AG04450 (cell line): ENCODE data around the gene ZNF532. TPM values are rescaled to one million over a fixed set of nuclear protein-coding genes. Genes with fewer than 3 reads are reported as not detected.
"Not testable (repeated sequence)": the region's sequence is repeated elsewhere in the genome, so short reads cannot be mapped to it uniquely, and the experiment has no call there.

Experiments used
- CTCF ChIA-PET: fragments of 300-600, 350-600 bp; formaldehyde crosslinking; extraction: SDS; loops from one replicate; lab custom pipeline; 2022; ENCODE audit warnings: antibody characterized with exemption, inconsistent platforms; lab: Charles Lee
- POLR2A ChIA-PET: fragments of 350-600 bp; formaldehyde crosslinking; extraction: SDS; loops from one replicate; lab custom pipeline; 2021; ENCODE audit warnings: antibody characterized with exemption, inconsistent platforms; lab: Yijun Ruan, JAX
- DNase-seq: peaks from one replicate; pipeline ENCODE4 v3.0.0-alpha.2; 2011; ENCODE audit warnings: low read depth, low spot score
- H3K27ac ChIP-seq: one replicate; pipeline ENCODE4 v1.5.1; 2012; ENCODE audit warnings: low read depth, low read length, control low read depth
- H3K27me3 ChIP-seq: one replicate; pipeline ENCODE4 v1.6.0; 2012; ENCODE audit warnings: low read length; ENCODE audit not compliant: control insufficient read depth, insufficient read depth
- H3K4me3 ChIP-seq: 2 replicates; pipeline ENCODE4 v1.5.1; 2011; ENCODE audit warnings: mild to moderate bottlenecking, low read depth, low read length, control low read depth
- H3K9me3 ChIP-seq: 2 replicates; pipeline ENCODE4 v1.5.1; 2012; ENCODE audit warnings: low read length; ENCODE audit not compliant: control insufficient read depth, insufficient read depth
- polyA plus RNA-seq: library from polyadenylated mRNA; depleted of rRNA; stranded (reverse); fragments of >200 nt; gene quantifications from 2 replicates; pipeline ENCODE4 v1.2.3, GENCODE V29; 2011
- TF ChIP-seq, protein P1 (sequence below): IDR thresholded peaks from 2 replicates; pipeline ENCODE4 v1.5.1; 2011; ENCODE audit warnings: low read depth, low read length, control low read depth, inconsistent platforms

ZNF532 gene
- polyA plus RNA-seq, 1 experiment, result 69.7 TPM

DNA sequence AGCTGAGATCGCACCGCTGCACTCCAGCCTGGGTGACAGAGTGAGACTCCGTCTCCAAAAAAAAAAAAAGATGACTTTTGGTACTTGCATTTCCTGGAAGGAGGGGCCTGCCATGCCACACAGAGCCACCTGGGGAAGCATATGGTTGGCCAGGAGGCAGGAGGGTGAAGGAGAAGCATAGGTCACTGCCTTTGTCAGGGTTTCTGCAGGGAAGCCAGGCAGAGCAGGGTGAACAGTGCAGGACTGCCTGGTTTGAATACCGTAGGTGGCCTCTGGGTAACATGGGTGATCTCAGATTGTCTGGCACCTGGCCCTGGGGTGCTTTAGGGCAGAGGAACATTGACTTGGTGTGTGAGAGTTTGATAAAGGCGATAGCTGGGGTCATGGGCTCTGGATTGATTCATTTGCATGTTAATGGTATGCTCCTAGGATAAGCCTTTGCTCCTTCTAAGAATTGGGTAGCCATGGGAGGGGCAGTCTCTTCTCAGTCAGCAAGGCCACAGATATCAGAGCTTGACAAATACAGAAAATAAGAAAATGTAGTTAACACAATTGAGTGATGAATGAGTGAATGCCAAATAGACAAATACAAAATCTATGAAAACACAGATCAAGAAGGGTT is 151.0 kb downstream of the ZNF532 start:
- H3K27ac ChIP-seq, result no peak overlapping the region
- CTCF ChIA-PET, result interaction anchor here (0.7 kb wide), 1 partner anchor 133 kb away, joined by 3 read pairs; no protein-coding TSS in a partner anchor
- peaks cover 3% of the 10 kb centered on the region; the same call in 1 of the 2 replicates for H3K9me3 ChIP-seq
- no peak for DNase-seq
- POLR2A ChIA-PET, result no interaction called here
- TF ChIP-seq, protein P1, sequence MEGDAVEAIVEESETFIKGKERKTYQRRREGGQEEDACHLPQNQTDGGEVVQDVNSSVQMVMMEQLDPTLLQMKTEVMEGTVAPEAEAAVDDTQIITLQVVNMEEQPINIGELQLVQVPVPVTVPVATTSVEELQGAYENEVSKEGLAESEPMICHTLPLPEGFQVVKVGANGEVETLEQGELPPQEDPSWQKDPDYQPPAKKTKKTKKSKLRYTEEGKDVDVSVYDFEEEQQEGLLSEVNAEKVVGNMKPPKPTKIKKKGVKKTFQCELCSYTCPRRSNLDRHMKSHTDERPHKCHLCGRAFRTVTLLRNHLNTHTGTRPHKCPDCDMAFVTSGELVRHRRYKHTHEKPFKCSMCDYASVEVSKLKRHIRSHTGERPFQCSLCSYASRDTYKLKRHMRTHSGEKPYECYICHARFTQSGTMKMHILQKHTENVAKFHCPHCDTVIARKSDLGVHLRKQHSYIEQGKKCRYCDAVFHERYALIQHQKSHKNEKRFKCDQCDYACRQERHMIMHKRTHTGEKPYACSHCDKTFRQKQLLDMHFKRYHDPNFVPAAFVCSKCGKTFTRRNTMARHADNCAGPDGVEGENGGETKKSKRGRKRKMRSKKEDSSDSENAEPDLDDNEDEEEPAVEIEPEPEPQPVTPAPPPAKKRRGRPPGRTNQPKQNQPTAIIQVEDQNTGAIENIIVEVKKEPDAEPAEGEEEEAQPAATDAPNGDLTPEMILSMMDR, result no peak
- H3K27me3 ChIP-seq, result no peaks in the 10 kb centered on the region
- no peak overlapping the region for H3K4me3 ChIP-seq

DNA sequence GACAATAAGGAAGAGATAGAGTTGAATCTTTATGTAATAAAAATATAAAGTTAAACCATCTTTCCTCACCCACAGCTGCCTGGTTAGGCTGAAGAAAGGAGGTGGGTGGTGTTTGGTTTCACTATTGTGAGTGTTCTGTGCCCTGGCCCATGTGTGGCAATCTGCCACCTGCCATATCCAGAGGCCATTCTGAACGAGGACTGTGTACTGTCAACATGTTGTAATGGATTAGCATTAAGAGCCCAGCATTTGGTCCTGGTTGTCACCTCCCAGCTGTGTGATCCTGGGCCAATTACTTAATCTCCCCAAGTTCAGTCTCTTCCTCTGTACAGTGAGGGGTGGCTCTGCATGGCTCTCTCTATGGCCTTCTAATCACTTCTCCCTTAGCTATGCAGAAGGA is 156.8 kb downstream of the ZNF532 start:
- H3K27me3 ChIP-seq, result no peaks in the 10 kb centered on the region
- TF ChIP-seq, protein P1, result no peak
- ChIA-PET POLR2A (no interaction called here), CTCF (no interaction called here)
- DNase-seq, result no peak
- no peak overlapping the region for H3K4me3 ChIP-seq
- H3K9me3 ChIP-seq, result peaks cover 3% of the 10 kb centered on the region; the same call in 1 of the 2 replicates
- H3K27ac ChIP-seq, result no peak overlapping the region

DNA sequence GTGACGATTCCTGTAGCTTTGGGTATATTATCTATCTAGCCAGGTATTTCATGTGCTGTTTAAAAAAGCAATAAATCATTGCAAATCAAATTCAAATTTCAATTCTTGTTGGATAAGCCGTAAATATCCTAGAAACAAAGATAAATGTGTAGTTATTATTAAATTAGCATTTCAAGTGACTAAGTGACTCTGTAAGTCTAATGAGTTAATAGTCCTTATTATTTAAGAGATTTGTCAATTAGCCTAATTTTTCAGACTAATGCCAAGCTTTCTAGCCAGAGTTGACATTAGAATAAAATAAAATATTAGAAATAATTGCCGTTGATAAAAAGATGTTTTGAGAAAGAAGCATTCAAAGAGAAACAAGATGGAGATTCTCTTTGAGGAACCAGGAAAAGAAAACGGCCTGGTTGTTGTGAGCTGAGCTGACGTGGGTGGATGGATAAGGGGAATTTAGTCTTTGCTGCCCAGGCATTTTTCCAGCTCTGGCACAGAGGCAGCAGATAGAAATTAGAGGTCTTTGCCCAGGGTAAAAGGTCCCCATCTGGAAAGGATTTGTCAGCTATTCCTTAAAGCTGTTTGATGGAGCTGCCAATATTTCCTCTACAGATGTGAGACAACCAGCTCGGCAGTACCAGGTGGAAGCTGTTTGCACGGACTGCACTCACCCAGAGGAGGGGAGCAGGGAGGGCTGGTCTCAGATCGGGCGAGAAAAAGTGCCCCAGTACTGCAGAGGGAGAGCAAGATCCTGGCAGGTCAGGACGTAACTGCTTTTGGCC is 157.7 kb downstream of the ZNF532 start:
- Histone ChIP-seq H3K4me3 (no peak overlapping the region), H3K9me3 (peaks cover 3% of the 10 kb centered on the region; the same call in 1 of the 2 replicates), H3K27ac (no peak overlapping the region), H3K27me3 (no peaks in the 10 kb centered on the region)
- TF ChIP-seq, protein P1, result no peak
- ChIA-PET POLR2A (no interaction called here), CTCF (interaction anchor here (0.7 kb wide), 1 partner anchor 819 kb away, joined by 6 read pairs; no protein-coding TSS in a partner anchor)
- DNase-seq, result no peak

DNA sequence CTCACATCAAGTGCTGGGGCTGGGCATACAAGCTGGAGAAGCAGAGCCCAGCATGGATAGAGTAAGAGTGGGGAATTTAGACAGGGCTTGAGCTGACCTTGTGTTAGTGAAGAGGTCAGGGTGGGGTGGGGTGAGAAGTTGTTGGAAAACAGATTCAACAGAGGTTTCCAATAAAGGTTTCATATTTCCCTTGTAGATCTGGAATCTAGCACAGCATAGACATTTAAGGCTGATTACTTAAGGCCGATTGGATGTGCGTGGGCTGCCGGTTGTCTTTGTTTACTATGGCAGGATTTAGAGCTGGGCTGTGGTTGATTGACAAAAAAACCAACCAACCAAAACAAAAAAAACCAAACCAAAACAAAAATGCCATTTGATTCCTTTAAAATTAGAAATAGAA is 160.2 kb downstream of the ZNF532 start:
- DNase-seq, result peak; percentile 33
- Histone ChIP-seq H3K9me3 (no peaks in the 10 kb centered on the region; the same call in 1 of the 2 replicates), H3K27me3 (no peaks in the 10 kb centered on the region), H3K4me3 (no peak overlapping the region), H3K27ac (peak overlapping the region; percentile 4)
- TF ChIP-seq, protein P1, result no peak
- ChIA-PET POLR2A (no interaction called here), CTCF (interaction anchor here (0.6 kb wide), 4 partner anchors 16 to 227 kb away, joined by 3 to 5 read pairs (median 3); no protein-coding TSS in a partner anchor)

DNA sequence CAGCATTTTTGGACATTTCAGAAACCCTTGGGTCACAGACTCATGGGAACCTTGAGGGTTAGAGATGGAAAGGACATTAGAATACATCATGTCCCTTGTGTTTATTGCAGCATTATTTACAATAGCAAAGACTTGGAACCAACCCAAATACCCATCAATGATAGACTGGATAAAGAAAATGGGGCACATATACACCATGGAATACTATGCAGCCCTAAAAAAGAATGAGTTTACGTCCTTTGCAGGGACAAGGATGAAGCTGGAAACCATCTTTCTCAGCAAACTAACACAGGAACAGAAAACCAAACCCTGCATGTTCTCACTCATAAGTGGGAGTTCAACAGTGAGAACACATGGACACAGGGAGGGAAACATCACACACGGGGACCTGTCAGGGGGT is 160.9 kb downstream of the ZNF532 start:
- DNase-seq, H3K4me3 ChIP-seq, H3K27me3 ChIP-seq, POLR2A ChIA-PET, H3K9me3 ChIP-seq, CTCF ChIA-PET, H3K27ac ChIP-seq: not testable (repeated sequence)
